ENCODE measurements around the gene ADSL.

The ADSL gene

GRCh38 chr22:40403141-40403540, 56.8 kb downstream of the ADSL start:
- in situ Hi-C loops (cut with HindIII; ENCODE audit: low sequenced_read_pairs), result no loop called here

GRCh38 chr22:40403651-40404050, 57.4 kb downstream of the ADSL start:
- in situ Hi-C loops (cut with HindIII; ENCODE audit: low sequenced_read_pairs), result no loop called here

- in situ Hi-C loops (cut with HindIII; ENCODE audit: low sequenced_read_pairs), result no loop called here
These were observed 58.2 kb downstream of the ADSL start for GRCh38 chr22:40404251-40405177.

GRCh38 chr22:40405178-40406062, 59.1 kb downstream of the ADSL start:
- in situ Hi-C loops (cut with HindIII; ENCODE audit: low sequenced_read_pairs), result no loop called here

GRCh38 chr22:40406063-40406890, 60.0 kb downstream of the ADSL start:
- in situ Hi-C loops (cut with HindIII; ENCODE audit: low sequenced_read_pairs), result no loop called here

- in situ Hi-C loops (cut with HindIII; ENCODE audit: low sequenced_read_pairs), result no loop called here
These were observed 60.9 kb downstream of the ADSL start for GRCh38 chr22:40407021-40407761.

- in situ Hi-C loops (cut with HindIII; ENCODE audit: low sequenced_read_pairs), result no loop called here
These were observed 61.8 kb downstream of the ADSL start for GRCh38 chr22:40407831-40408717.

- in situ Hi-C loops (cut with HindIII; ENCODE audit: low sequenced_read_pairs), result no loop called here
These were observed 62.7 kb downstream of the ADSL start for GRCh38 chr22:40408718-40409612.

- in situ Hi-C loops (cut with HindIII; ENCODE audit: low sequenced_read_pairs), result no loop called here
These were observed 63.4 kb downstream of the ADSL start for GRCh38 chr22:40409613-40410113.

- in situ Hi-C loops (cut with HindIII; ENCODE audit: low sequenced_read_pairs), result no loop called here
These were observed 64.0 kb downstream of the ADSL start for GRCh38 chr22:40410272-40410671.

GRCh38 chr22:40410731-40411505, 64.6 kb downstream of the ADSL start:
- in situ Hi-C loops (cut with HindIII; ENCODE audit: low sequenced_read_pairs), result no loop called here

- in situ Hi-C loops (cut with HindIII; ENCODE audit: low sequenced_read_pairs), result no loop called here
These were observed 65.2 kb downstream of the ADSL start for GRCh38 chr22:40411506-40411861.

GRCh38 chr22:40412441-40412840, 66.1 kb downstream of the ADSL start:
- in situ Hi-C loops (cut with HindIII; ENCODE audit: low sequenced_read_pairs), result no loop called here

GRCh38 chr22:40413873-40414272, 67.6 kb downstream of the ADSL start:
- in situ Hi-C loops (cut with HindIII; ENCODE audit: low sequenced_read_pairs), result no loop called here

- in situ Hi-C loops (cut with HindIII; ENCODE audit: low sequenced_read_pairs), result no loop called here
These were observed 68.0 kb downstream of the ADSL start for GRCh38 chr22:40414311-40414710.

GRCh38 chr22:40414838-40415505, 68.7 kb downstream of the ADSL start:
- in situ Hi-C loops (cut with HindIII; ENCODE audit: low sequenced_read_pairs), result no loop called here

All from DLD1 (cell line).